ENCODE results near the gene RNF212. TPM values are rescaled to one million over a fixed set of nuclear protein-coding genes. Genes with fewer than 3 reads are reported as not detected.

The RNF212 gene
- total and polyA plus RNA-seq, 9 of the 15 experiments (the other 6 are each of a cell fraction or from before 2014, with no cell fraction given): 0.04 TPM; not detected in 8

DNA sequence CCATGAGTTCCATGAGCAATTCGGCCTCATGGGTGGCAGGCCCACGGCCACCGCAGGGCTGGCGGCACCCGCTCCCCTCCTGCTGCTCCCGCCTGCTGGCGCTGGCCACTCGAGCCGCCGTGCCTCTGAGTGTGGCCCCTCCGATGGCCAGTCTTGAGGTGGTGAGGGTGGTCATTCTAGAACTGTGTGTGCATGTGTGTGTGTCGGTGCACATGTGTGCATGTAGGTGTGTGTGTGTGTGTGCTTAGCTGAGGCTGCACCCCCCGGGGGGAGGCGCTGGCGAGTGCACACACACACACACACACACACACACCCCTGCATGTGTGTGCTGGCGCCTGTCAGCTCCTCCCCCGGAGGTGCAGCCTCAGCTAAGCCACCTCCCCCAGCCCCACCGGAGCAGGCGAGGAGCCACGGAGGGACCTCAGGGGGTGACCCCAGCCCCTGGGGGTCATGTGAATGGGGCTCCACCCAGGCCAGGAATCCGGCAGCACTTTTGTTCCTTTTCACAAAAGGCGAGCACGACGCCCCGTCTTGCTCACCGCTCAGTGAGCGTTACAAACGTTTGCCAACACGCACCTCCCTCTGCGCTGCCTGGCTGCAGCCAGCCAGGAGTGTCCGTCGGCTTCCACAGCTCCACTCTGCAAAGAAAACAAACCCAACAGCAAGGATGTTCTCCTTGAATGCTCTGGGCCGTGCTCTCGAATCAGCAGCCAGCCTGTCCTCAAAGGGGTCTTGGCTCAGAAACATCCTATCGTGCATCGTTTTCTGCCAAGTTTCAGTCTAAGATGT is 72.0 kb downstream of the RNF212 start (continued):
- peak; percentile 31 to 52; a peak in 1 of 4 replicates for TF ChIP-seq MAZ (CRISPR knock-in tag; conservative IDR thresholded peaks at IDR 0.05 in 1 of 2, IDR thresholded peaks at IDR 0.05 in 1 of 2)
- TF ChIP-seq, protein P1, sequence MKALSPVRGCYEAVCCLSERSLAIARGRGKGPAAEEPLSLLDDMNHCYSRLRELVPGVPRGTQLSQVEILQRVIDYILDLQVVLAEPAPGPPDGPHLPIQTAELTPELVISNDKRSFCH (CRISPR knock-in tag; IDR thresholded peaks at IDR 0.05): no peak
- TF ChIP-seq, protein P1 (tag; IDR thresholded peaks at IDR 0.05): 0 out of 2 replicates have a peak, but pooled peaks have one; percentile 42
- TF ChIP-seq ILF3 (IDR thresholded peaks at IDR 0.05; ENCODE audit: borderline replicate concordance): no peak
- no peak for TF ChIP-seq ZNF830 (CRISPR knock-in tag; IDR thresholded peaks at IDR 0.05)
- no peak for TF ChIP-seq CBX8 (IDR thresholded peaks at IDR 0.05; ENCODE audit: borderline replicate concordance, extremely low read depth, low read depth, low read length, poor library complexity, severe bottlenecking)
- TF ChIP-seq NFYB (IDR thresholded peaks at IDR 0.05; ENCODE audit: extremely low read depth, insufficient read length): no peak
- TF ChIP-seq, protein P2, sequence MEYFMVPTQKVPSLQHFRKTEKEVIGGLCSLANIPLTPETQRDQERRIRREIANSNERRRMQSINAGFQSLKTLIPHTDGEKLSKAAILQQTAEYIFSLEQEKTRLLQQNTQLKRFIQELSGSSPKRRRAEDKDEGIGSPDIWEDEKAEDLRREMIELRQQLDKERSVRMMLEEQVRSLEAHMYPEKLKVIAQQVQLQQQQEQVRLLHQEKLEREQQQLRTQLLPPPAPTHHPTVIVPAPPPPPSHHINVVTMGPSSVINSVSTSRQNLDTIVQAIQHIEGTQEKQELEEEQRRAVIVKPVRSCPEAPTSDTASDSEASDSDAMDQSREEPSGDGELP (CRISPR knock-in tag; IDR thresholded peaks at IDR 0.05; ENCODE audit: borderline replicate concordance): peak; percentile 51; the same call in 1 of the 2 replicates
- TF ChIP-seq RB1 (IDR thresholded peaks at IDR 0.05; ENCODE audit: low read depth): peak; percentile 43; the same call in 1 of the 2 replicates
- TF ChIP-seq, protein P3, sequence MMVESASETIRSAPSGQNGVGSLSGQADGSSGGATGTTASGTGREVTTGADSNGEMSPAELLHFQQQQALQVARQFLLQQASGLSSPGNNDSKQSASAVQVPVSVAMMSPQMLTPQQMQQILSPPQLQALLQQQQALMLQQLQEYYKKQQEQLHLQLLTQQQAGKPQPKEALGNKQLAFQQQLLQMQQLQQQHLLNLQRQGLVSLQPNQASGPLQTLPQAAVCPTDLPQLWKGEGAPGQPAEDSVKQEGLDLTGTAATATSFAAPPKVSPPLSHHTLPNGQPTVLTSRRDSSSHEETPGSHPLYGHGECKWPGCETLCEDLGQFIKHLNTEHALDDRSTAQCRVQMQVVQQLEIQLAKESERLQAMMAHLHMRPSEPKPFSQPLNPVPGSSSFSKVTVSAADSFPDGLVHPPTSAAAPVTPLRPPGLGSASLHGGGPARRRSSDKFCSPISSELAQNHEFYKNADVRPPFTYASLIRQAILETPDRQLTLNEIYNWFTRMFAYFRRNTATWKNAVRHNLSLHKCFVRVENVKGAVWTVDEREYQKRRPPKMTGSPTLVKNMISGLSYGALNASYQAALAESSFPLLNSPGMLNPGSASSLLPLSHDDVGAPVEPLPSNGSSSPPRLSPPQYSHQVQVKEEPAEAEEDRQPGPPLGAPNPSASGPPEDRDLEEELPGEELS (CRISPR knock-in tag; IDR thresholded peaks at IDR 0.05; ENCODE audit: borderline replicate concordance): no peak
- TF ChIP-seq, protein P4, sequence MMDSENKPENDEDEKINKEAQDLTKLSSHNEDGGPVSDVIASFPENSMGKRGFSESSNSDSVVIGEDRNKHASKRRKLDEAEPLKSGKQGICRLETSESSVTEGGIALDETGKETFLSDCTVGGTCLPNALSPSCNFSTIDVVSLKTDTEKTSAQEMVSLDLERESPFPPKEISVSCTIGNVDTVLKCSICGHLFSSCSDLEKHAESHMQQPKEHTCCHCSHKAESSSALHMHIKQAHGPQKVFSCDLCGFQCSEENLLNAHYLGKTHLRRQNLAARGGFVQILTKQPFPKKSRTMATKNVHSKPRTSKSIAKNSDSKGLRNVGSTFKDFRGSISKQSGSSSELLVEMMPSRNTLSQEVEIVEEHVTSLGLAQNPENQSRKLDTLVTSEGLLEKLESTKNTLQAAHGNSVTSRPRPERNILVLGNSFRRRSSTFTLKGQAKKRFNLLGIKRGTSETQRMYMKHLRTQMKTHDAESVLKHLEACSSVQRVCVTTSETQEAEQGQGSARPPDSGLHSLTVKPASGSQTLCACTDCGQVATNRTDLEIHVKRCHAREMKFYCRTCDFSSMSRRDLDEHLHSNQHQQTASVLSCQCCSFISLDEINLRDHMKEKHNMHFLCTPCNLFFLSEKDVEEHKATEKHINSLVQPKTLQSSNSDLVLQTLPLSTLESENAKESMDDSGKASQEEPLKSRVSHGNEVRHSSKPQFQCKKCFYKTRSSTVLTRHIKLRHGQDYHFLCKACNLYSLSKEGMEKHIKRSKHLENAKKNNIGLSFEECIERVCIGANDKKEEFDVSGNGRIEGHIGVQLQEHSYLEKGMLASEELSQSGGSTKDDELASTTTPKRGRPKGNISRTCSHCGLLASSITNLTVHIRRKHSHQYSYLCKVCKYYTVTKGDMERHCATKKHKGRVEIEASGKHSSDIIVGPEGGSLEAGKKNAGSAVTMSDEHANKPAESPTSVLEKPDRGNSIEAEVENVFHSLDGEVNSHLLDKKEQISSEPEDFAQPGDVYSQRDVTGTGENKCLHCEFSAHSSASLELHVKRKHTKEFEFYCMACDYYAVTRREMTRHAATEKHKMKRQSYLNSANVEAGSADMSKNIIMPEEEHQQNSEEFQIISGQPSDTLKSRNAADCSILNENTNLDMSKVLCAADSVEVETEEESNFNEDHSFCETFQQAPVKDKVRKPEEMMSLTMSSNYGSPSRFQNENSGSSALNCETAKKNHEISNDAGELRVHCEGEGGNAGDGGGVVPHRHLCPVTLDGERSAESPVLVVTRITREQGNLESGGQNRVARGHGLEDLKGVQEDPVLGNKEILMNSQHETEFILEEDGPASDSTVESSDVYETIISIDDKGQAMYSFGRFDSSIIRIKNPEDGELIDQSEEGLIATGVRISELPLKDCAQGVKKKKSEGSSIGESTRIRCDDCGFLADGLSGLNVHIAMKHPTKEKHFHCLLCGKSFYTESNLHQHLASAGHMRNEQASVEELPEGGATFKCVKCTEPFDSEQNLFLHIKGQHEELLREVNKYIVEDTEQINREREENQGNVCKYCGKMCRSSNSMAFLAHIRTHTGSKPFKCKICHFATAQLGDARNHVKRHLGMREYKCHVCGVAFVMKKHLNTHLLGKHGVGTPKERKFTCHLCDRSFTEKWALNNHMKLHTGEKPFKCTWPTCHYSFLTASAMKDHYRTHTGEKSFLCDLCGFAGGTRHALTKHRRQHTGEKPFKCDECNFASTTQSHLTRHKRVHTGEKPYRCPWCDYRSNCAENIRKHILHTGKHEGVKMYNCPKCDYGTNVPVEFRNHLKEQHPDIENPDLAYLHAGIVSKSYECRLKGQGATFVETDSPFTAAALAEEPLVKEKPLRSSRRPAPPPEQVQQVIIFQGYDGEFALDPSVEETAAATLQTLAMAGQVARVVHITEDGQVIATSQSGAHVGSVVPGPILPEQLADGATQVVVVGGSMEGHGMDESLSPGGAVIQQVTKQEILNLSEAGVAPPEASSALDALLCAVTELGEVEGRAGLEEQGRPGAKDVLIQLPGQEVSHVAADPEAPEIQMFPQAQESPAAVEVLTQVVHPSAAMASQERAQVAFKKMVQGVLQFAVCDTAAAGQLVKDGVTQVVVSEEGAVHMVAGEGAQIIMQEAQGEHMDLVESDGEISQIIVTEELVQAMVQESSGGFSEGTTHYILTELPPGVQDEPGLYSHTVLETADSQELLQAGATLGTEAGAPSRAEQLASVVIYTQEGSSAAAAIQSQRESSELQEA (IDR thresholded peaks at IDR 0.05; ENCODE audit: low read depth): no peak
- TF ChIP-seq ETS2 (tag; IDR thresholded peaks at IDR 0.05; ENCODE audit: borderline replicate concordance, poor library complexity, severe bottlenecking): no peak
- TF ChIP-seq ZKSCAN1 (IDR thresholded peaks at IDR 0.05; ENCODE audit: low read depth, low read length): no peak
- TF ChIP-seq PYGO2 (tag; IDR thresholded peaks at IDR 0.05): no peak

Measured in K562 (cell line).